H9 (cell line): Measurements from ENCODE around the gene TSPAN9. TPM values are rescaled to one million over a fixed set of nuclear protein-coding genes. Genes with fewer than 3 reads are reported as not detected.

Experiments
- DNase-seq: peaks from one replicate; pipeline ENCODE4 v3.0.0-alpha.2; 2017
- H2AFZ ChIP-seq: one replicate; pipeline ENCODE4 v1.6.1; 2013; ENCODE audit warnings: mild to moderate bottlenecking, low read length, control low read depth, moderate library complexity
- H2AK5ac ChIP-seq: 2 replicates; pipeline ENCODE4 v1.6.1; 2013; ENCODE audit warnings: low read length, control low read depth, mixed read lengths; ENCODE audit not compliant: insufficient read length
- H2BK120ac ChIP-seq: one replicate; pipeline ENCODE4 v1.6.1; 2013; ENCODE audit warnings: low read depth, mild to moderate bottlenecking, low read length, control low read depth, inconsistent platforms; ENCODE audit not compliant: poor library complexity, severe bottlenecking
- H2BK12ac ChIP-seq: 2 replicates; pipeline ENCODE4 v1.6.1; 2013; ENCODE audit warnings: low read length, control low read depth, mixed read lengths, low read depth; ENCODE audit not compliant: insufficient read length
- H2BK15ac ChIP-seq: 2 replicates; pipeline ENCODE4 v1.6.1; 2013; ENCODE audit warnings: low read depth, low read length, control low read depth
- H2BK20ac ChIP-seq: one replicate; pipeline ENCODE4 v1.6.1; 2013; ENCODE audit warnings: low read depth, mild to moderate bottlenecking, low read length, control low read depth, inconsistent platforms; ENCODE audit not compliant: poor library complexity, severe bottlenecking
- H2BK5ac ChIP-seq: 2 replicates; pipeline ENCODE4 v1.6.1; 2013; ENCODE audit warnings: low read length, control low read depth, mixed read lengths; ENCODE audit not compliant: insufficient read length
- H3K14ac ChIP-seq: 2 replicates; pipeline ENCODE4 v1.6.1; 2013; ENCODE audit warnings: low read length, control low read depth; ENCODE audit not compliant: insufficient read depth
- H3K18ac ChIP-seq: 2 replicates; pipeline ENCODE4 v1.6.1; 2013; ENCODE audit warnings: low read depth, mild to moderate bottlenecking, mixed read lengths, low read length, control low read depth; ENCODE audit not compliant: insufficient read length
- H3K23ac ChIP-seq: 2 replicates; pipeline ENCODE4 v1.6.1; 2013; ENCODE audit warnings: low read length, control low read depth, mixed read lengths, low read depth; ENCODE audit not compliant: insufficient read length
- H3K23me2 ChIP-seq: 2 replicates; pipeline ENCODE4 v1.6.1; 2013; ENCODE audit warnings: low read depth, mild to moderate bottlenecking, mixed read lengths, low read length, control low read depth; ENCODE audit not compliant: insufficient read length, poor library complexity, severe bottlenecking
- H3K27ac ChIP-seq: 2 replicates; pipeline ENCODE4 v1.5.1; 2013; ENCODE audit warnings: low read length, control low read depth, mixed read lengths, low read depth; ENCODE audit not compliant: insufficient read length
- H3K27me3 ChIP-seq: 2 replicates; pipeline ENCODE4 v1.6.1; 2013; ENCODE audit warnings: low read length, control low read depth, inconsistent platforms; ENCODE audit not compliant: insufficient read depth
- H3K4ac ChIP-seq: 2 replicates; pipeline ENCODE4 v1.6.1; 2013; ENCODE audit warnings: low read depth, mild to moderate bottlenecking, control low read depth, inconsistent platforms, low read length, moderate library complexity
- H3K4me1 ChIP-seq: 2 replicates; pipeline ENCODE4 v1.6.1; 2013; ENCODE audit warnings: low read length, control low read depth, inconsistent platforms; ENCODE audit not compliant: insufficient read depth
- H3K4me2 ChIP-seq: 2 replicates; pipeline ENCODE4 v1.6.1; 2013; ENCODE audit warnings: low read length, control low read depth, mixed read lengths; ENCODE audit not compliant: insufficient read length, insufficient read depth
- H3K56ac ChIP-seq: 2 replicates; pipeline ENCODE4 v1.6.1; 2013; ENCODE audit warnings: low read depth, mild to moderate bottlenecking, mixed read lengths, low read length, control low read depth; ENCODE audit not compliant: insufficient read length
- H3K79me1 ChIP-seq: 2 replicates; pipeline ENCODE4 v1.6.1; 2013; ENCODE audit warnings: low read depth, mild to moderate bottlenecking, moderate library complexity, low read length, control low read depth, inconsistent platforms; ENCODE audit not compliant: insufficient read depth, poor library complexity, severe bottlenecking
- H3K79me2 ChIP-seq: 2 replicates; pipeline ENCODE4 v1.6.1; 2013; ENCODE audit warnings: low read length, control low read depth, inconsistent platforms; ENCODE audit not compliant: insufficient read depth
- H3K9ac ChIP-seq: 2 replicates; pipeline ENCODE4 v1.6.1; 2013; ENCODE audit warnings: low read length, control low read depth, mixed read lengths; ENCODE audit not compliant: insufficient read length; ENCODE audit errors: extremely low read depth
- H3K9me3 ChIP-seq: one replicate; pipeline ENCODE4 v1.6.1; 2013; ENCODE audit warnings: low read depth, low read length, inconsistent platforms; ENCODE audit not compliant: control insufficient read depth
- H3T11ph ChIP-seq: one replicate; pipeline ENCODE4 v1.6.1; 2013; ENCODE audit warnings: mild to moderate bottlenecking, low read length, control low read depth, inconsistent platforms
- H4K20me1 ChIP-seq: one replicate; pipeline ENCODE4 v1.6.1; 2013; ENCODE audit not compliant: control insufficient read depth, insufficient read length, insufficient read depth
- H4K5ac ChIP-seq: 2 replicates; pipeline ENCODE4 v1.6.1; 2013; ENCODE audit warnings: low read depth, mild to moderate bottlenecking, mixed read lengths, low read length, control low read depth; ENCODE audit not compliant: insufficient read length
- H4K8ac ChIP-seq: replicated peaks from 2 replicates; pipeline ENCODE4 v1.6.1; 2013; ENCODE audit warnings: low read length, control low read depth, mixed read lengths, low read depth; ENCODE audit not compliant: insufficient read length
- H4K91ac ChIP-seq: 2 replicates; pipeline ENCODE4 v1.6.1; 2013; ENCODE audit warnings: low read depth, mild to moderate bottlenecking, moderate library complexity, mixed read lengths, low read length, control low read depth; ENCODE audit not compliant: insufficient read length
- H3K27ac Mint-ChIP-seq, 3 experiments: 2 replicates in 2 of 3; 3 replicates in 1 of 3; pipeline ENCODE4 v1.8.0; 2020 to 2021; ENCODE audit warnings: mixed read lengths in 3 of 3, mild to moderate bottlenecking in 1 of 3, moderate library complexity in 1 of 3
- H3K27me3 Mint-ChIP-seq: 2 replicates; pipeline ENCODE4 v1.8.0; 2021; ENCODE audit warnings: low read depth, mild to moderate bottlenecking, moderate library complexity, mixed read lengths
- H3K36me3 Mint-ChIP-seq, 3 experiments: 2 replicates in 2 of 3; 3 replicates in 1 of 3; pipeline ENCODE4 v1.8.0; 2020 to 2021; ENCODE audit warnings: low read depth in 3 of 3, mixed read lengths in 3 of 3; ENCODE audit not compliant: insufficient read depth in 1 of 3
- H3K4me1 Mint-ChIP-seq, 2 experiments: 2 replicates each; pipeline ENCODE4 v1.8.0; 2020; ENCODE audit warnings: mixed read lengths in 2 of 2
- H3K4me3 Mint-ChIP-seq, 2 experiments: 2 replicates in 1 of 2; 3 replicates in 1 of 2; pipeline ENCODE4 v1.8.0; 2020 to 2021; ENCODE audit warnings: mild to moderate bottlenecking in 2 of 2, mixed read lengths in 2 of 2, moderate library complexity in 1 of 2
- H3K9me3 Mint-ChIP-seq, 2 experiments: 2 replicates in 1 of 2; 3 replicates in 1 of 2; pipeline ENCODE4 v1.8.0; 2020; ENCODE audit warnings: mild to moderate bottlenecking in 2 of 2, mixed read lengths in 2 of 2, moderate library complexity in 1 of 2
- WGBS: extraction: QIAGEN DNeasy Blood & Tissue Kit; methylation state at CpG from one replicate; pipeline ENCODE4 v1.1.7; 2013; ENCODE audit warnings: missing lambda C conversion rate, low lambda C conversion rate, mixed read lengths; ENCODE audit not compliant: insufficient read length; ENCODE audit errors: extremely low coverage; 5-methylcytosine and 5-hydroxymethylcytosine counted together
- total RNA-seq: library from RNA; stranded (reverse); gene quantifications from 2 replicates; pipeline ENCODE4 v1.2.1, GENCODE V29; 2021
- TF ChIP-seq, protein P1 (sequence below): fragments of 200-600 bp; sonication (generic); conservative IDR thresholded peaks from 3 replicates; pipeline ENCODE4 v1.8.0; 2021; ENCODE audit warnings: antibody characterized with exemption, mild to moderate bottlenecking

TSPAN9 gene
- total RNA-seq, 1 experiment from 2014 or later: 19.0 TPM

DNA sequence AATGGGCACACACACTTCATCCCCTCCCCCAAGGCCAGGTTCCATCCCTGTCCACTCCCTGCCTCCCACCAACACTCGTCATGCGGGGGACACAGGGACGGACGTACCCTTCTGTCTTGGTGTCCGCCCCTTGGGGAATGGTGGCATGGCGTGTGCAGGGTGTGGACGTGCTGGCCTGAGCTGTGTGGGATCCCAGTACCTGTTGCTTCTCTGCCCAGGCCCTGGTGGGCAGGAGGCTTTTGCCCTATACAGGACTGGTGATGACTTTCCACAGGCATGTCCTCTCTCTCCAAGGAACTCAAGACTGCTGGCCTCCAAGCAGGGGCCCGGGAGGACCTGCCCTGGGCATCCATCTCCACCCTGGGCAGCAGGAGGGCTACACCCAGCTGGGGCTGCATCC, 218.0 kb downstream of the TSPAN9 start:
- Histone ChIP-seq H2BK15ac (no peak overlapping the region), H4K91ac (no peak overlapping the region), H4K8ac (no peak overlapping the region), H2BK20ac (no peak overlapping the region), H3K9me3 (no peaks in the 10 kb centered on the region), H2BK5ac (no peak overlapping the region), H3K4me2 (no peak overlapping the region), H3K4me1 (no peaks in the 10 kb centered on the region), H3T11ph (no peak overlapping the region), H3K79me1 (no peaks in the 10 kb centered on the region), H2AFZ (no peak overlapping the region), H3K27ac (no peak overlapping the region), H2BK120ac (no peak overlapping the region), H3K14ac (no peak overlapping the region; the same call in 1 of the 2 replicates), H3K23ac (no peak overlapping the region), H4K20me1 (no peaks in the 10 kb centered on the region), H3K4ac (no peak overlapping the region), H3K79me2 (no peaks in the 10 kb centered on the region), H3K9ac (no peak overlapping the region), H2AK5ac (no peak overlapping the region), H3K23me2 (no peaks in the 10 kb centered on the region), H3K27me3 (no peaks in the 10 kb centered on the region), H4K5ac (no peak overlapping the region), H2BK12ac (no peak overlapping the region), H3K18ac (no peak overlapping the region), H3K56ac (no peak overlapping the region)
- peaks cover 8 to 11% of the 10 kb centered on the region in 2 experiments for H3K4me1 Mint-ChIP-seq
- WGBS: no CpG with 5 or more reads among the region's 8 CpGs
- TF ChIP-seq, protein P1, sequence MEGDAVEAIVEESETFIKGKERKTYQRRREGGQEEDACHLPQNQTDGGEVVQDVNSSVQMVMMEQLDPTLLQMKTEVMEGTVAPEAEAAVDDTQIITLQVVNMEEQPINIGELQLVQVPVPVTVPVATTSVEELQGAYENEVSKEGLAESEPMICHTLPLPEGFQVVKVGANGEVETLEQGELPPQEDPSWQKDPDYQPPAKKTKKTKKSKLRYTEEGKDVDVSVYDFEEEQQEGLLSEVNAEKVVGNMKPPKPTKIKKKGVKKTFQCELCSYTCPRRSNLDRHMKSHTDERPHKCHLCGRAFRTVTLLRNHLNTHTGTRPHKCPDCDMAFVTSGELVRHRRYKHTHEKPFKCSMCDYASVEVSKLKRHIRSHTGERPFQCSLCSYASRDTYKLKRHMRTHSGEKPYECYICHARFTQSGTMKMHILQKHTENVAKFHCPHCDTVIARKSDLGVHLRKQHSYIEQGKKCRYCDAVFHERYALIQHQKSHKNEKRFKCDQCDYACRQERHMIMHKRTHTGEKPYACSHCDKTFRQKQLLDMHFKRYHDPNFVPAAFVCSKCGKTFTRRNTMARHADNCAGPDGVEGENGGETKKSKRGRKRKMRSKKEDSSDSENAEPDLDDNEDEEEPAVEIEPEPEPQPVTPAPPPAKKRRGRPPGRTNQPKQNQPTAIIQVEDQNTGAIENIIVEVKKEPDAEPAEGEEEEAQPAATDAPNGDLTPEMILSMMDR: no peak
- no peaks in the 10 kb centered on the region for H3K36me3 Mint-ChIP-seq
- no peaks in the 10 kb centered on the region for H3K9me3 Mint-ChIP-seq
- peaks cover 14% of the 10 kb centered on the region for H3K27me3 Mint-ChIP-seq
- no peak overlapping the region for H3K4me3 Mint-ChIP-seq
- DNase-seq: no peak
- H3K27ac Mint-ChIP-seq: no peak overlapping the region
